Fibroblast of mammary gland (primary cell): Measurements from ENCODE around the gene ABCG1.

Experiments used
- DNase-seq: peaks from one replicate; pipeline ENCODE4 v3.0.0-alpha.2; 2010; ENCODE audit warnings: low read depth
- H3K4me3 ChIP-seq: 2 replicates; pipeline ENCODE4 v1.5.1; 2011; ENCODE audit warnings: low read depth, mild to moderate bottlenecking, low read length, moderate library complexity; ENCODE audit not compliant: control insufficient read depth
- CTCF ChIP-seq: conservative IDR thresholded peaks from 2 replicates; pipeline ENCODE4 v1.5.1; 2011; ENCODE audit warnings: low read depth, low read length, inconsistent platforms; ENCODE audit not compliant: control insufficient read depth, insufficient read depth

ABCG1 gene

GRCh38 chr21:42231756-42232155 lies 12.8 kb downstream of the ABCG1 start:
- no peak for DNase-seq
- no peak overlapping the region for H3K4me3 ChIP-seq

GRCh38 chr21:42232176-42232825 lies 13.4 kb downstream of the ABCG1 start:
- no peak for DNase-seq
- no peak for TF ChIP-seq CTCF
- H3K4me3 ChIP-seq, result no peak overlapping the region

More at GRCh38 chr21:42231756-42232155, 12.8 kb downstream of the ABCG1 start:
- no peak for TF ChIP-seq CTCF

GRCh38 chr21:42233067-42233961 lies 14.4 kb downstream of the ABCG1 start:
- TF ChIP-seq CTCF, result peak; percentile 5
- no peak overlapping the region for H3K4me3 ChIP-seq
- peak; percentile 16 for DNase-seq

GRCh38 chr21:42234041-42234440 lies 15.1 kb downstream of the ABCG1 start:
- H3K4me3 ChIP-seq, result no peak overlapping the region
- DNase-seq, result no peak

GRCh38 chr21:42234464-42235241 lies 15.7 kb downstream of the ABCG1 start:
- no peak for DNase-seq
- no peak overlapping the region for H3K4me3 ChIP-seq
- no peak for TF ChIP-seq CTCF

More at GRCh38 chr21:42234041-42234440, 15.1 kb downstream of the ABCG1 start:
- TF ChIP-seq CTCF, result no peak

DNA sequence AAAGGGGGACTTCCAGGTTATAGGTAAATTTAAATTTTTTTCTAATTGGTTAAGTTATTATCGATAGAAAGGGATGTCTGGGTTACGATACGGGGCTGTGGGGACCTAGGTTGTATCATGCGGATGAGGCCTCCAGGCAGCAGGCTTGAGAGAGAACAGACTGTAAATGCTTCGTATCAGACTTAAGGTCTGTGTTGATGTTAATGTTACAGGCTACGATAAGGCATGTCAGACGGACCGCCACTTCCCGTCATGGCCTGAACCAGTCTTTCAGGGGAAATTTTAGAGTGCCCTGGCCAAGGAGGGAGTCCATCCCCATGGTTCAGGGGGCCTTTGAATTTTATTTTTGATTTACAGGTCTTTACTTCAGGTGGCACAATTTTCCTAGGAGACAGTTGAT lies 16.7 kb downstream of the ABCG1 start:
- no peak overlapping the region for H3K4me3 ChIP-seq

More for the DNA sequence above, 16.7 kb downstream of the ABCG1 start:
- DNase-seq, result no peak
- TF ChIP-seq CTCF, result no peak
